K562 (cell line): Measurements from ENCODE around the gene VAMP4. TPM values are rescaled to one million over a fixed set of nuclear protein-coding genes. Genes with fewer than 3 reads are reported as not detected.

Experiments used
- ARID1B ChIP-seq: fragments of 450-650 bp; IDR thresholded peaks from 2 replicates; pipeline ENCODE4 v1.6.1; 2016; ENCODE audit warnings: antibody characterized with exemption, mild to moderate bottlenecking, inconsistent platforms
- DACH1 ChIP-seq: fragments of 450-650 bp; IDR thresholded peaks from 2 replicates; pipeline ENCODE4 v1.6.1; 2018; ENCODE audit not compliant: partially characterized antibody
- ETV1 ChIP-seq: fragments of 450-650 bp; conservative IDR thresholded peaks from 2 replicates; pipeline ENCODE4 v1.6.1; 2016; ENCODE audit warnings: missing genetic modification characterization, control low read depth, low read depth, missing compliant biosample characterization
- GTF2E2 ChIP-seq: fragments of 200-800 bp; sonication (Bioruptor generic); IDR thresholded peaks from 2 replicates; pipeline ENCODE4 v1.6.1; 2016; ENCODE audit warnings: missing genetic modification characterization, missing compliant biosample characterization
- HDAC2 ChIP-seq: fragments of 450-650 bp; IDR thresholded peaks from 2 replicates; pipeline ENCODE4 v1.6.1; 2016; ENCODE audit warnings: mild to moderate bottlenecking
- HOXB6 ChIP-seq: fragments of 250-450 bp; sonication (Bioruptor Pico); IDR thresholded peaks from 2 replicates; pipeline ENCODE4 v1.5.1; 2022; ENCODE audit warnings: mild to moderate bottlenecking, borderline replicate concordance
- SUPT5H ChIP-seq: fragments of 450-650 bp; IDR thresholded peaks from 2 replicates; pipeline ENCODE4 v1.6.1; 2016
- ZNF274 ChIP-seq: IDR thresholded peaks from 2 replicates; pipeline ENCODE4 v1.6.1; 2011; ENCODE audit warnings: low read depth, mild to moderate bottlenecking, low read length, moderate library complexity, borderline replicate concordance
- ZNF316 ChIP-seq: fragments of 450-650 bp; IDR thresholded peaks from 2 replicates; pipeline ENCODE4 v1.6.1; 2016
- ZNF384 ChIP-seq: IDR thresholded peaks from 2 replicates; pipeline ENCODE4 v1.6.1; 2012; ENCODE audit warnings: low read depth, low read length, improper control_type of control experiment
- ZNF592 ChIP-seq: fragments of 450-650 bp; IDR thresholded peaks from 2 replicates; pipeline ENCODE4 v1.6.1; 2017; ENCODE audit warnings: antibody characterized with exemption, mild to moderate bottlenecking
- ZNF644 ChIP-seq: fragments of 200-800 bp; sonication (Bioruptor generic); IDR thresholded peaks from 2 replicates; pipeline ENCODE4 v1.6.1; 2016; ENCODE audit warnings: low read depth, missing genetic modification characterization, missing compliant biosample characterization
- ZNF830 ChIP-seq: fragments of 250-450 bp; sonication (Bioruptor Pico); IDR thresholded peaks from 2 replicates; pipeline ENCODE4 v1.5.0; 2021; ENCODE audit warnings: mild to moderate bottlenecking
- polyA plus RNA-seq, 8 experiments: library from polyadenylated mRNA; depleted of rRNA in 4 of 8; stranded (reverse) in 5 of 8; unstranded in 3 of 8; fragments of >200 nt; fragmentation: Nextera tagmentation in 2 of 8; fragmentation: Illumina TruSeq in 1 of 8; extraction: Ambion mirVana in 2 of 8; extraction: Trizol in 1 of 8; gene quantifications; 2 replicates each; pipeline versions ENCODE4 v1.2.1 to v1.2.3, GENCODE V29; 2011 to 2014; ENCODE audit warnings: inconsistent platforms in 1 of 8, missing spikeins in 1 of 8
- total RNA-seq, 7 experiments: library from RNA; depleted of rRNA in 6 of 7; stranded (reverse); fragments of >200 nt in 6 of 7; fragmentation: Illumina TruSeq in 2 of 7; extraction: Trizol in 2 of 7; gene quantifications; 2 replicates each; pipeline versions ENCODE4 v1.2.1 to v1.2.3, GENCODE V29; 2011 to 2021; ENCODE audit warnings: low replicate concordance in 1 of 7
- TF ChIP-seq, protein P1 (sequence below): fragments of 450-650 bp; formaldehyde crosslinking; IDR thresholded peaks from 2 replicates; pipeline ENCODE4 v1.4.0; 2022; ENCODE audit warnings: missing genetic modification characterization
- TF ChIP-seq, protein P2 (sequence below): IDR thresholded peaks from 3 replicates; pipeline ENCODE4 v1.6.1; 2011; ENCODE audit warnings: borderline replicate concordance, mild to moderate bottlenecking; ENCODE audit not compliant: insufficient read length, insufficient read depth
- TF ChIP-seq, protein P3 (sequence below): fragments of 250-450 bp; sonication (Bioruptor Pico); IDR thresholded peaks from 2 replicates; pipeline ENCODE4 v1.4.0; 2020

The VAMP4 gene
- total and polyA plus RNA-seq, 9 of the 15 experiments (the other 6 are each of a cell fraction or from before 2014, with no cell fraction given) = 3.3 to 21.4 (median 11.9) TPM

- TF ChIP-seq, protein P1, sequence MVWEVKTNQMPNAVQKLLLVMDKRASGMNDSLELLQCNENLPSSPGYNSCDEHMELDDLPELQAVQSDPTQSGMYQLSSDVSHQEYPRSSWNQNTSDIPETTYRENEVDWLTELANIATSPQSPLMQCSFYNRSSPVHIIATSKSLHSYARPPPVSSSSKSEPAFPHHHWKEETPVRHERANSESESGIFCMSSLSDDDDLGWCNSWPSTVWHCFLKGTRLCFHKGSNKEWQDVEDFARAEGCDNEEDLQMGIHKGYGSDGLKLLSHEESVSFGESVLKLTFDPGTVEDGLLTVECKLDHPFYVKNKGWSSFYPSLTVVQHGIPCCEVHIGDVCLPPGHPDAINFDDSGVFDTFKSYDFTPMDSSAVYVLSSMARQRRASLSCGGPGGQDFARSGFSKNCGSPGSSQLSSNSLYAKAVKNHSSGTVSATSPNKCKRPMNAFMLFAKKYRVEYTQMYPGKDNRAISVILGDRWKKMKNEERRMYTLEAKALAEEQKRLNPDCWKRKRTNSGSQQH (CRISPR knock-in tag) = 0 out of 2 replicates have a peak, but pooled peaks have one; percentile 20
- TF ChIP-seq, protein P2, sequence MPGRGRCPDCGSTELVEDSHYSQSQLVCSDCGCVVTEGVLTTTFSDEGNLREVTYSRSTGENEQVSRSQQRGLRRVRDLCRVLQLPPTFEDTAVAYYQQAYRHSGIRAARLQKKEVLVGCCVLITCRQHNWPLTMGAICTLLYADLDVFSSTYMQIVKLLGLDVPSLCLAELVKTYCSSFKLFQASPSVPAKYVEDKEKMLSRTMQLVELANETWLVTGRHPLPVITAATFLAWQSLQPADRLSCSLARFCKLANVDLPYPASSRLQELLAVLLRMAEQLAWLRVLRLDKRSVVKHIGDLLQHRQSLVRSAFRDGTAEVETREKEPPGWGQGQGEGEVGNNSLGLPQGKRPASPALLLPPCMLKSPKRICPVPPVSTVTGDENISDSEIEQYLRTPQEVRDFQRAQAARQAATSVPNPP = no peak
- TF ChIP-seq ZNF384 (peak; percentile 78), ZNF274 (no peak), ZNF830 (CRISPR knock-in tag) (0 out of 2 replicates have a peak, but pooled peaks have one; percentile 19), ZNF316 (peak; percentile 47), HDAC2 (peak; percentile 48), GTF2E2 (tag) (peak; percentile 79; the same call in 1 of the 2 replicates), ARID1B (peak; percentile 51), DACH1 (no peak), ZNF644 (tag) (0 out of 2 replicates have a peak, but pooled peaks have one; percentile 32), ETV1 (0 out of 2 replicates have a peak, but pooled peaks have one; percentile 38), SUPT5H (peak; percentile 40), ZNF592 (peak; percentile 85), HOXB6 (CRISPR knock-in tag) (peak; percentile 58; the same call in 1 of the 2 replicates)
- TF ChIP-seq, protein P3, sequence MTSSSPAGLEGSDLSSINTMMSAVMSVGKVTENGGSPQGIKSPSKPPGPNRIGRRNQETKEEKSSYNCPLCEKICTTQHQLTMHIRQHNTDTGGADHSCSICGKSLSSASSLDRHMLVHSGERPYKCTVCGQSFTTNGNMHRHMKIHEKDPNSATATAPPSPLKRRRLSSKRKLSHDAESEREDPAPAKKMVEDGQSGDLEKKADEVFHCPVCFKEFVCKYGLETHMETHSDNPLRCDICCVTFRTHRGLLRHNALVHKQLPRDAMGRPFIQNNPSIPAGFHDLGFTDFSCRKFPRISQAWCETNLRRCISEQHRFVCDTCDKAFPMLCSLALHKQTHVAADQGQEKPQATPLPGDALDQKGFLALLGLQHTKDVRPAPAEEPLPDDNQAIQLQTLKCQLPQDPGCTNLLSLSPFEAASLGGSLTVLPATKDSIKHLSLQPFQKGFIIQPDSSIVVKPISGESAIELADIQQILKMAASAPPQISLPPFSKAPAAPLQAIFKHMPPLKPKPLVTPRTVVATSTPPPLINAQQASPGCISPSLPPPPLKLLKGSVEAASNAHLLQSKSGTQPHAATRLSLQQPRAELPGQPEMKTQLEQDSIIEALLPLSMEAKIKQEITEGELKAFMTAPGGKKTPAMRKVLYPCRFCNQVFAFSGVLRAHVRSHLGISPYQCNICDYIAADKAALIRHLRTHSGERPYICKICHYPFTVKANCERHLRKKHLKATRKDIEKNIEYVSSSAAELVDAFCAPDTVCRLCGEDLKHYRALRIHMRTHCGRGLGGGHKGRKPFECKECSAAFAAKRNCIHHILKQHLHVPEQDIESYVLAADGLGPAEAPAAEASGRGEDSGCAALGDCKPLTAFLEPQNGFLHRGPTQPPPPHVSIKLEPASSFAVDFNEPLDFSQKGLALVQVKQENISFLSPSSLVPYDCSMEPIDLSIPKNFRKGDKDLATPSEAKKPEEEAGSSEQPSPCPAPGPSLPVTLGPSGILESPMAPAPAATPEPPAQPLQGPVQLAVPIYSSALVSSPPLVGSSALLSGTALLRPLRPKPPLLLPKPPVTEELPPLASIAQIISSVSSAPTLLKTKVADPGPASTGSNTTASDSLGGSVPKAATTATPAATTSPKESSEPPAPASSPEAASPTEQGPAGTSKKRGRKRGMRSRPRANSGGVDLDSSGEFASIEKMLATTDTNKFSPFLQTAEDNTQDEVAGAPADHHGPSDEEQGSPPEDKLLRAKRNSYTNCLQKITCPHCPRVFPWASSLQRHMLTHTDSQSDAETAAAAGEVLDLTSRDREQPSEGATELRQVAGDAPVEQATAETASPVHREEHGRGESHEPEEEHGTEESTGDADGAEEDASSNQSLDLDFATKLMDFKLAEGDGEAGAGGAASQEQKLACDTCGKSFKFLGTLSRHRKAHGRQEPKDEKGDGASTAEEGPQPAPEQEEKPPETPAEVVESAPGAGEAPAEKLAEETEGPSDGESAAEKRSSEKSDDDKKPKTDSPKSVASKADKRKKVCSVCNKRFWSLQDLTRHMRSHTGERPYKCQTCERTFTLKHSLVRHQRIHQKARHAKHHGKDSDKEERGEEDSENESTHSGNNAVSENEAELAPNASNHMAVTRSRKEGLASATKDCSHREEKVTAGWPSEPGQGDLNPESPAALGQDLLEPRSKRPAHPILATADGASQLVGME = no peak
Measured at GRCh38 chr1:171780583-171781175, 38.8 kb upstream of the VAMP4 start (continued).
